Measurements from ENCODE around the gene RELN.

GRCh38 chr7:103528152-103528551 is 461.3 kb downstream of the RELN start:
- TF ChIP-seq HMGXB4 (CRISPR knock-in tag; IDR thresholded peaks at IDR 0.05; ENCODE audit: borderline replicate concordance in 1 of 2, low read depth in 1 of 2) (no peak), DR1 (CRISPR knock-in tag; IDR thresholded peaks at IDR 0.05) (no peak), FOXP4 (CRISPR knock-in tag; IDR thresholded peaks at IDR 0.05) (no peak), MXI1 (IDR thresholded peaks at IDR 0.05; ENCODE audit: borderline replicate concordance, low read depth, low read length) (no peak), RFX5 (IDR thresholded peaks at IDR 0.05; ENCODE audit: low read depth, low read length) (no peak), CTCF (CRISPR knock-in tag; IDR thresholded peaks at IDR 0.05) (no peak), ZBTB34 (CRISPR knock-in tag; IDR thresholded peaks at IDR 0.05) (no peak), JUNB (CRISPR knock-in tag; IDR thresholded peaks at IDR 0.05; ENCODE audit: borderline replicate concordance) (no peak), SETDB1 (CRISPR knock-in tag; IDR thresholded peaks at IDR 0.05; ENCODE audit: borderline replicate concordance) (no peak), SNAPC5 (CRISPR knock-in tag; IDR thresholded peaks at IDR 0.05; ENCODE audit: borderline replicate concordance) (no peak), PBX3 (CRISPR knock-in tag; IDR thresholded peaks at IDR 0.05; ENCODE audit: borderline replicate concordance) (no peak), ZBTB49 (CRISPR knock-in tag; IDR thresholded peaks at IDR 0.05; ENCODE audit: borderline replicate concordance) (no peak)
